ELR (cell line): ENCODE measurements around the gene ADAM11.

Experiments
- DNase-seq: peaks from one replicate; pipeline ENCODE4 v3.0.0-alpha.2; 2015; ENCODE audit warnings: low read depth

Gene ADAM11

DNA sequence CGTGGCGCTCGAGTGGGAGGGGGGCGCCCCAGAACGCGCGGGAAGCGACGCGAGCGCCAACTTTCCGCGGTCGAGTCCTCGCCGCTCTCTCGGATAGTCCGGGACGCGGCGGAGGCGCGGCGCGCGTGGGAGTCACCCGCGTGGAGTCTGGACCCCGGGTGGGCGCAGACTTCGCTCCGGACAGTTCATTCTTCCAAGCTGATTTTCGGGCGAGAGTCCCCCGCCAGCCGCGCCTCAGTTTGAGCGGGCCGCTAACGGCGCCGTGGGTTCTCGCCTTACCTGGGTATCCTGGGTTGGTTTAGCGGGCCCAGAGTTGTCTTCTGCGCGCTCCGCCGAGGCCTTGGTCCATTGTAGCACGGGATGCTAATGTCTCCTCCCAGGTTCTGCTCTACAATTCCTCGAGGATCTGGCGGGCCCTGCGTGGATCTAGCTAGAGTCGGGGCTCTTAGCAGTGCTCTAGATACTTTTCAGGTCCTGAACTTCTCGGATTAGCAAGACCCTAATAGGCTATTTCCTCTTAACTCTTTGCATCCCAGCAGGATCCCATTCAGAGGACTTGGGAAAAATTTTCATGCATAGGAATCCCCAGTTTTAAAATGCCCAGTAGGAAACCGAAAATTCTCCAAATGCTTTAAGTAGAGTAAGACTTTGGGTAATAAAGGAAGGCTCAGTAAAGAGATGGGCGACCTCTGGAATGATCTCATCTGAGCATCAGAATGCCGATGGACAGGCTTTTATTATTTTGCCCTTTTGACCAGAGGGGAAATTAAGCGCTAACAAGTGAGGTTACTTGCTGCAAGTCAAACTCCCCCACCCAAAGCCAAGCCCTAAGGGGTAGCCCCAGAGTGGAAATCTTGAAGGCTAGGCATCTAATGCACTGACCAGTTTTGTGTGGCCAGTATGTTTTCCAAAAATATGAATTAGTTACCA lies 71.8 kb downstream of the ADAM11 start:
- peak; percentile 63 for DNase-seq

GRCh38 chr17:44831371-44831770 lies 72.6 kb downstream of the ADAM11 start:
- DNase-seq = no peak
